Measurements from ENCODE around the gene JAKMIP3.

Gene JAKMIP3

DNA sequence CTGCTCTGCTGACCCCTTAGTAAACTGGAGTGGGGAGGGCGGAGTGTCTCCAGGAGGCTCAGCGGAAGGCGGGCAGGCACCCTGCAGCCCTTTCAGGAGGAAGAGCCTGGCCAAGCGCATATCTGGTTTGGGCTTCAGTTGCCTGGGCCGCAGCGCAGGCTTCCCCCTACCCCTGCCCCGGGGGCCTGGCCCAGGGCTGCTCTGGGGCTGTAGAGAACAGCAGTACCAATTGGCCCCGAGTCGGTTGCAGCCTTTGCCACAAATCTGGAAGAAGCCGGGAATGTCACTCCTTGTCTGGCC lies 28.1 kb upstream of the JAKMIP3 start:
- no peak for DNase-seq (ENCODE audit: low read depth in 1 of 2, low spot score in 1 of 2)
- H3K27ac ChIP-seq (replicated peaks) = no peak overlapping the region
- TF ChIP-seq POLR2AphosphoS5 (IDR thresholded peaks at IDR 0.05; ENCODE audit: low read depth) (no peak), GABPA (IDR thresholded peaks at IDR 0.05; ENCODE audit: low read depth) (no peak), SPI1 (IDR thresholded peaks at IDR 0.05; ENCODE audit: borderline replicate concordance, low read depth) (no peak), CTCF (IDR thresholded peaks at IDR 0.05; ENCODE audit: insufficient read depth, low read length) (no peak)
- TF ChIP-seq, protein P1, sequence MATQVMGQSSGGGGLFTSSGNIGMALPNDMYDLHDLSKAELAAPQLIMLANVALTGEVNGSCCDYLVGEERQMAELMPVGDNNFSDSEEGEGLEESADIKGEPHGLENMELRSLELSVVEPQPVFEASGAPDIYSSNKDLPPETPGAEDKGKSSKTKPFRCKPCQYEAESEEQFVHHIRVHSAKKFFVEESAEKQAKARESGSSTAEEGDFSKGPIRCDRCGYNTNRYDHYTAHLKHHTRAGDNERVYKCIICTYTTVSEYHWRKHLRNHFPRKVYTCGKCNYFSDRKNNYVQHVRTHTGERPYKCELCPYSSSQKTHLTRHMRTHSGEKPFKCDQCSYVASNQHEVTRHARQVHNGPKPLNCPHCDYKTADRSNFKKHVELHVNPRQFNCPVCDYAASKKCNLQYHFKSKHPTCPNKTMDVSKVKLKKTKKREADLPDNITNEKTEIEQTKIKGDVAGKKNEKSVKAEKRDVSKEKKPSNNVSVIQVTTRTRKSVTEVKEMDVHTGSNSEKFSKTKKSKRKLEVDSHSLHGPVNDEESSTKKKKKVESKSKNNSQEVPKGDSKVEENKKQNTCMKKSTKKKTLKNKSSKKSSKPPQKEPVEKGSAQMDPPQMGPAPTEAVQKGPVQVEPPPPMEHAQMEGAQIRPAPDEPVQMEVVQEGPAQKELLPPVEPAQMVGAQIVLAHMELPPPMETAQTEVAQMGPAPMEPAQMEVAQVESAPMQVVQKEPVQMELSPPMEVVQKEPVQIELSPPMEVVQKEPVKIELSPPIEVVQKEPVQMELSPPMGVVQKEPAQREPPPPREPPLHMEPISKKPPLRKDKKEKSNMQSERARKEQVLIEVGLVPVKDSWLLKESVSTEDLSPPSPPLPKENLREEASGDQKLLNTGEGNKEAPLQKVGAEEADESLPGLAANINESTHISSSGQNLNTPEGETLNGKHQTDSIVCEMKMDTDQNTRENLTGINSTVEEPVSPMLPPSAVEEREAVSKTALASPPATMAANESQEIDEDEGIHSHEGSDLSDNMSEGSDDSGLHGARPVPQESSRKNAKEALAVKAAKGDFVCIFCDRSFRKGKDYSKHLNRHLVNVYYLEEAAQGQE (IDR thresholded peaks at IDR 0.05; ENCODE audit: insufficient replicate concordance, low read depth) = no peak
- H3K27me3 ChIP-seq (ENCODE audit: insufficient read depth, poor library complexity, severe bottlenecking) = peaks cover 34% of the 10 kb centered on the region
- H3K4me3 ChIP-seq (replicated peaks; ENCODE audit: insufficient read depth, low read length) = no peak overlapping the region

DNA sequence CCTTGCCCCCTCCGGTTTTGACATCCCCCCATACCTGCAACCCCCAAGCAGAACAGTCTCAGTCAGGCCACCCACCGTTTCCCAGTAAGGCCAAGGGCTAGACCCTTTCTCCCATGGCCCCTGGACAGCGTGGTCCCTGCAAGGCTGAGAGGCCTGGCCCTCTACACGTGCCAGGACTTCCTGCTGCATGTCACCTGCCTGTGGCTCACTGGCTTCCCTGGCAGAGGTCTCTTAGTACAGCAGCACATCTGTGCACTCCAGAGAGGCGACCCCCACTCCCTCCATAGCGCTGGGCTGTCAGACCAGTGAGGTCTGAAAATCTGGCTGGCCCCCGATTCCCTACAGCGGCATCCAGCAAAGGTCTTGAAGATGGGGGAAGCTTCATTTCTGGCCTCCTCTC lies 26.4 kb upstream of the JAKMIP3 start:
- DNase-seq (ENCODE audit: low read depth in 1 of 2, low spot score in 1 of 2) = no peak
- Histone ChIP-seq H3K4me3 (replicated peaks; ENCODE audit: insufficient read depth, low read length) (no peak overlapping the region), H3K27me3 (ENCODE audit: insufficient read depth, poor library complexity, severe bottlenecking) (peaks cover 31% of the 10 kb centered on the region), H3K27ac (replicated peaks) (no peak overlapping the region)
- TF ChIP-seq POLR2AphosphoS5 (IDR thresholded peaks at IDR 0.05; ENCODE audit: low read depth) (no peak), GABPA (IDR thresholded peaks at IDR 0.05; ENCODE audit: low read depth) (no peak), SPI1 (IDR thresholded peaks at IDR 0.05; ENCODE audit: borderline replicate concordance, low read depth) (no peak), CTCF (IDR thresholded peaks at IDR 0.05; ENCODE audit: insufficient read depth, low read length) (no peak)
- TF ChIP-seq, protein P1 (IDR thresholded peaks at IDR 0.05; ENCODE audit: insufficient replicate concordance, low read depth) = no peak

GRCh38 chr10:132040046-132040445 lies 25.7 kb upstream of the JAKMIP3 start:
- TF ChIP-seq, protein P1 (IDR thresholded peaks at IDR 0.05; ENCODE audit: insufficient replicate concordance, low read depth) = no peak
- TF ChIP-seq POLR2AphosphoS5 (IDR thresholded peaks at IDR 0.05; ENCODE audit: low read depth) = no peak
- TF ChIP-seq CTCF (IDR thresholded peaks at IDR 0.05; ENCODE audit: insufficient read depth, low read length) = no peak
- no peak for TF ChIP-seq SPI1 (IDR thresholded peaks at IDR 0.05; ENCODE audit: borderline replicate concordance, low read depth)
- TF ChIP-seq GABPA (IDR thresholded peaks at IDR 0.05; ENCODE audit: low read depth) = no peak
- peaks cover 25% of the 10 kb centered on the region for H3K27me3 ChIP-seq (ENCODE audit: insufficient read depth, poor library complexity, severe bottlenecking)
- no peak for DNase-seq (ENCODE audit: low read depth in 1 of 2, low spot score in 1 of 2)
- H3K27ac ChIP-seq (replicated peaks) = no peak overlapping the region
- no peak overlapping the region for H3K4me3 ChIP-seq (replicated peaks; ENCODE audit: insufficient read depth, low read length)

Data from HL-60 (cell line).